HG03280 (cell line): ENCODE results near the gene KRT78.
"Not testable (repeated sequence)": the region's sequence is repeated elsewhere in the genome, so short reads cannot be mapped to it uniquely, and the experiment has no call there.

ENCODE experiments used
- ATAC-seq: cut with Tn5 transposase; IDR thresholded peaks from one replicate; pipeline ENCODE4 v1.9.1; 2021; ENCODE audit warnings: mild to moderate bottlenecking, moderate library complexity; ENCODE audit not compliant: unreplicated experiment

KRT78 gene

DNA sequence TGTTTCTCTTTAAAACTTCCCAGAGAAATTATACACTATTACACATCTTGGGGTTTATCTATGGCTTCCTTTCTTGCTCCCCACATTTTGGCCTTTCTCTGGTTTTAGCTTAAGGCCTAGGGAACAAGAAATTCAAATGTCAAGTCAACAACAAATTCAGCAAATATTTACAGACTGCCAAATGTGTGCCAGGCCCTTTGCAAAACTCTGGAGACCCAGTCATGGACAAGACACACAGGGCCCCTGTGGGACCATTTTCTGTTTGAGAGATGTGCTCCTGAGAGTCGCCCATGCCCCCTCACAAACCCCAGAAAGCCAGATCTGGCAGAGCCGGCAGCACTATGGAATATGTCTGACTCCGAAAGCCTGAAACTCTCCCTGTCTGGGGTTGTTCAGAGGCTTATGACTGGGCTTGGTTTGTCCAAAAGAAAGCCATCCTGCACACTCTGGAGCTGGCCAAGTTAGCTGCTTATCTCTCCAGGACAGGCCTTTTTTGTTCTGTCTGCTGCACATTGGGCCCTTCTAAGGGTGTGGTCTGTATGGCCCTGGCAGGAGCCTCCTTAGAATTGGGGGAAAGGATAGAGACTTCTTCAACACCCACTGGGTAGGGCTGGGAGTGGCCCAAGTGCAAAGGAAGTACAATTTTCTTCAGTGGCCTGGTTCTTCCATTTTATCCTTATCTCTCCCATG, 51.8 kb downstream of the KRT78 start:
- ATAC-seq, result no peak

DNA sequence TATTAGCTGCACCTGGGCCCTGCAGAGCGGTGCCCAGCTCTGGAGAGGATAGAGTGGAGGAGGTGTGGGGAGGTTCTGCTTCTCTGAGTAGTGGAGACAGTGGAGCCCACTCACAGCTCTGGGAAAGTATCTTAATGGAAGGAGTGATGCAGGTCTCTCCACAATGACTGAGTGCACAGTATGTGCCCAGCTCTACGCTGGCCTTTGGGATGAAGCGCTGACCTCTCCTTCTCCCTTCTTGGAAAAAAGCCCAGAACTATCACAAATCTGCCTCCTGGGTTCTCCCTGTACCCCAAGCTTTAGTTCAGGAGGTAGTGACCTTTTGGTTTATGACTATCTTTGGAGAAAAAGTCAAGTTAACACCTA, 52.4 kb downstream of the KRT78 start:
- no peak for ATAC-seq

DNA sequence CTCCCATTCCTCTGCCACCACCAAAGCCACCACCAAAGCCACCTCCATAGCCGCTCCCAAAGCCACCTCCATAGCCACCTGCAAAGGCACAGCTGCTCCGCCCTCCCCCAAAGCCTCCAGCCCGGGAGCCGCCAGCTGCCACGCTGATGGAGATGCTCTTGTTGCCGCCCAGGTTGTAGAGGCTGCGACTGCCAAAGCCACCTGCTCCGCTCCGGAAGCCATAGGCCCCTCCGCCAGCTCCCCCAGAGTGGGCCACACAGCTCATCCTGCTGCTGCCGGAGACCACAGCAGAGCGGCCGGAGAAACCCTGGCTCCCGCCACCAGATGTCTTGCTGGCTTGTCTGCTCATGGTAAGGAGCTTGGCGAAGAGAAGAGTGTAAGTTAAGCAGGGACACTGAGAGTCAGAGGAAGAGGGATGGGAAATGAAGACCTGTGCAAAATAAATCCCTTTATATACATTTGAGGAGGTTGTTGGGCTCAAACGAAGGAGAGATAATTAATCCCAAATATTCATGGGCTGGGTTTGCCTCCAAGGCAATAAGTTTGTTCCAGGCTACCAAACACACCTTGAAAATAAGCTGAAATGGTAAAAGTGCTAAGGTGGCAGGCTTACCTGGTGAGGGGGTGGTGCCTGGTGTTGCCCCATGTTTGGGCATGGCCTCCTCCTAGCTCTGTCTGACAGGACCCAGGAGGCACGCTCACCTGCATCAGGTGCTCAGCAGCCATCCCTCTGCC, 52.9 kb downstream of the KRT78 start, which contains the start of gene KRT3:
Gene KRT3 (minus strand): TSS at position 424 of the 735 bp plus-strand sequence. CDS start 75 bp downstream, at position 349.
- no peak for ATAC-seq

DNA sequence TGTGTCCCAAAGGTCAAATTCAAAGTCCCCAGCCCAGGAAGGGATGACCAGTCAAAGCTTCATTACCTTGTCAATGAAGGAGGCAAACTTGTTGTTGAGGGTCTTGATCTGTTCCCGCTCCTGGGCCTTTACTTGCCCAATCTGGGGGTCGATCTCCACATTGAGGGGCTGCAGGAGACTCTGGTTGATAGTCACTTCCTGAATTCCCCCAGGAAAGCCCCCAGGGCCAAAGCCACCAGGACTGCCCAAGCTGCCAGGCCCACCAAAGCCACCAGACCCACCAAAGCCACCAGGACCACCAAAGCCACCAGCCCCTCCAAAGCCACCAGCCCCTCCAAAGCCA, 53.5 kb downstream of the KRT78 start:
- not testable (repeated sequence) for ATAC-seq

DNA sequence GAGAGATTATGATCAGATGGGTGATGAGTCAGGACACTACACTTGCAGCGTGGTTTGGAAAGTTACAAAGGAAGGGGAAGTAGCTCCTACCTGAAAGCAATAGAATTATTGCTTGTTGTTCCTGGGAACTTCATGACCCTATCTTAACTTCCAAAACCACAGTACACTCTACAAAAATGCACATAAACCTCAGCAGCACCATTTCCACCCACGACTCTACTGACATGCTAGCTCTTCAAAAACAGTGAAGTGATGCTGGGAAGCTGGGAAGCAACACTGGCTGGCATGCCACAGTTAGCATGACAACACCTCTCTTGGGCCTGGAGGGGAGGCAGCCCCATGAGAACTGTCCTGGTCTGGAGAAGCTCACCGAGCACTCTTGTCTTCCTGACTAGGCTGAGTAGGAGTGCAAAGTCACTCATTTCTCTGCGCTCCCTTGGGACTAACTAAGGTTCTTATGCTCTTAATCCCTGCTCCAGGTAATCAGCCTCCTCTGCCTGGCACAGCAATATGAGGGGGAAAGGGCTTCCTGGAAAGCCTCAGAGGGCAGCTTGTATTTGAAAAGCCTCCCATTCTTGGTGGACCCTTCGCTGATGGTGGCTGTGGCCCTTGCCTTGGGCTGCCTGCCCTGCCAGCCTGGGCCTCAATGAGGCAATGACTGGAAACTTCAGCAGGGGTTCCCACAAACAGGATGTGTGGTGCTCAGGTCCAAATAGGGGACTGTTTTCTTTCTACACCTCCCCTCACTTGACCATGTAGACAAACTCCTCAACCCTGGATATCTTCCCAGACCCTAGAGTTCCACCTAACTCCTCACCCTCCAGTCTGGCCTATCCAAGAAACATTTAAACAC, 54.1 kb downstream of the KRT78 start:
- no peak for ATAC-seq

DNA sequence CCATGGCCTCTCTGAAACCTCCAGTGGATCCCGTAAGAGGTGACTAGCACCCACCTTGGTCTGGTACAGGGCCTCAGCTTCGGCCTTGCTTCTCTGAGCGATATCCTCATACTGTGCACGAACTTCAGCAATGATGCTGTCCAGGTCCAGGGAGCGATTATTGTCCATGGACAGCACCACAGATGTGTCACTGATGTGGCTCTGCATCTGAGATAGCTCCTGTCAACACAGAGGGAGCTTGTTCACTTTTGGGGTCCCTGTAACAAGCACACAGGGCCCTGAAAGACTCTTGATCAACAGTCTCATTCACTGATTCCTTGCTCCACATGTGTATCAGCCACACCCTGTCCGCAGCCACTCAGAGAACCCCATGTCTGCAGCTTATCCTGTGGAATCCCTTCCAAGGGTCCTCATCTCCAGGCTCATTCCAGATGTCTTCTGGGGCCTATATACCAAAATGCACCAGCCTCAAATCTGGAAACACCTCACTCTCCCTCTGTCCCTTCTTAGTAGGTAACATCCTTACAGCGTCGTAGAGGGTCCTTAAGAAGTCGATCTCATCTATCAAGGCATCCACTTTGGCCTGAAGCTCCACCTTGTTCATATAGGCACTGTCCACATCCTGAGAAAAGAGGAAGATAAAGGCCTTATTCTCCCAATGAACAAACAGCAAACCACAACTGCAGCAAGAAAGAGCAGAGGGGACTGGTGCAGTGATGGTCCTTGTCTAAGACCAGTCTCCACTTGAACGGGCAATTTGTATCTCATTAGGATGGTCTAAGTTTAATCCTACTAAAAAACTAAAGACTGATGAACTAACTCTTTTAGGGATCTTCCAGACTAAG, 56.4 kb downstream of the KRT78 start:
- ATAC-seq, result no peak

DNA sequence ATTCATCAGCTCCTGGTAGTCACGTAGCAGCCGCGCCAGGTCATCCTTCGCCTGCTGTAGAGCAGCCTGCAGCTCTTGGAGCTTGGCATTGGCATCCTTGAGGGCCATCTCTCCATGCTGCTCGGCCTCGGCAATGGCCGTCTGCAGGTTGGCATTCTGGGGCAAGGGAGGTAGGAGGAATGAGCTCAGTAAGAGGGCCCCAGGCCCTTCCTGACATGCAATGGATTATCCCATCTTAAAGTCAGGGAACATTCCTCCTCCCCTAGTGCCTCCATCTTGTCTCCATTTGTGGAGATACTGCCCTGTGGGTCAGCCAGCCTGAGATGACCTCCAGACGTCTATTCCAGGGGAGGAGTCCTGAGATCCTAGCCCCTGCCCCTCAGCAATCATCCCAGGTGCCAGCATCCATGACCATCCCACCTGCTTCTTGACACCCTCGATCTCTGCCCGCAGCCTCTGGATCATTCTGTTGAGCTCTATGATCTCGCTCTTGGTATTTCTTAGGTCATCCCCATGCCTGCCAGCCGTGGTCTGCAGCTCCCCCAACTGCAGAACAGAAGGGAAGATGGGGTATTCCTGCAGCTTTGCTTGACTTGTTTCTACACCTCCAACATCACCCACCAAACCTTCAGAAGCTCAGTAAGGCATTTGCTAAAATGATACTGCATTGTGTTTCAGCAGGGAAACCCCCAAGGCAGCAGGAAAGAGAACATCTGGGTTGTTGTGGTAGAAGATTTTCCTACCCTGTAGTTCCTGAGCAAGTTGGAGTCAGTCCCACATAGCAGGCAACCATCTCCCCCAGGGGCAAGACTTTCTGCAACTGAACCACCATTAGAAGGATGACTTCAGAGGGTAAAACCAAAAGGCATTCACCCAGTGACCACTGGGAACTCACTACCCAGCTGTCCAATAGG, 57.3 kb downstream of the KRT78 start:
- no peak for ATAC-seq

DNA sequence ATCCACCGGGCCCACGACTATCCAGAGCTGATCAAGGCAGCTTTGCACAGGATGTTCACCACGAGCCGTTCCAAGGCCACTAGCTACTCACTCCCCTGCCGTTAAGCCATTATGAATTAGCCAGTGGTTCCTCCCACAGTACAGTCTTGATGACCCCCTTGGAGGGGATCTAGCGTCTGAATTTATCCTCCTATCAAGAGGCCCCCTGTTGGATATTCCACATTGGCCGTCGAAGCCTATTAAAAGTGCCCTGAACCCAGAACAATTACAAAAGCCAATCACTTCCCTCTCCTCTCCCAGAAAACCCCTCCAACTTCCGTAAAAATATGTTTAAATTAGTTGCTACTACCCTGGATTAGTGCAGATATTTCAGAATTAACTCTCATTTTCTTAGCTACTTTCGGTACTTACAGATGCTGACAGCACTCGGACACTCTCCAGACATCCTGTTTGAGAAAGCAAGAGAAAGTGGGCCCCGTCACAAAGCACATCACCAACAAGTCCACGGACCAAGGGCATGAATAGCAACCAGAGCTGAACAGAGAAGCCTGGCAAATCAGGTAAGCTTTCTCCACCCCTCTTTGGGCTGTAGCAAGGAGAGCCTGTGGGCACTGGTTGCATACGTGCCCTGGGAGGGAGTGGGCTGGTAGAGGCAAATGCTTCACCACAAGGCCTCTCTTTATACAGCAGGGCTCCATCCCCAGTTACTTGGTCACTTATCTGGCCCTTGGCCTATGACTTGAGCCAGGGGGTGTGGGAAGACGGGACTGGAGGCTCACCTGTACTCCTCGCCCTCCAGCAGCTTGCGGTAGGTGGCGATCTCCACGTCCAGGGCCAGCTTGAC, 58.1 kb downstream of the KRT78 start:
- ATAC-seq, result no peak

DNA sequence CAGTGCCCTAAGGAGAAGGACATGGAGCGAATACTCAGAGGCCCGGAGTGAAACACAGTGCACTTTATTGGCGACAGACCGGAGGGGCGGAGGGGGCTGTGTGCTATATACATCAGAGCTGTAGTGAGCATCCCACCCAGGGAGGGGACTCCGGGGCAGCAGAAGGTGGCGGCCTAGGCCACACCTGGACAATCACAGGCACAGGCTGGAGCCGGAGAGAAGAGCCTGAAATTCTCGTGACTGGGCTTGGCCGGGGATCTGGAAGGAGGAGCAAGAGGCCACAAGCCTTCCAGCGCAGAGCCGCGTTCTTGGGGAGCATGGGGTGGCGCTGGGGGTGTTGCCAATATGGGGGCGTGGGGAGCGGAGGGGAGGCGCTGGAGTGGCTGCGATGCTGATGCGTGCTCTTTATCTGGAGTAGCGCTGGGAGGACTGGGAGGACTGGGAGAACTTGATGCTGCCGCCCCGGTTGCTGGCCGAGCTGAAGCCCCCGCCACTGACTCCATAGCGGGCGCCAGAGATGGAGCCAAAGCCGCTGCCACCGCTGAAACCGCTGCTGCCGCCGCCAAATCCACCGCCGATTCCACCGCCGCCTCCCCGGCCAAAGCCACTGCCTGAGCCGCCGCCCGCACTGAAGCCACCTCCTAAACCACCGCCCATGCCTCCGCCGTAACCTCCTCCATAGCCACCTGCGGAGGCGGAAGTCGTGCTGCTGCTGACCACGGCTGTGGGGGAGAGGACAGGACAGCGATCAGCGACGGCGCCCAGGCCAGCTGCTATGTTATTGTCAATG, 59.0 kb downstream of the KRT78 start:
- no peak for ATAC-seq

DNA sequence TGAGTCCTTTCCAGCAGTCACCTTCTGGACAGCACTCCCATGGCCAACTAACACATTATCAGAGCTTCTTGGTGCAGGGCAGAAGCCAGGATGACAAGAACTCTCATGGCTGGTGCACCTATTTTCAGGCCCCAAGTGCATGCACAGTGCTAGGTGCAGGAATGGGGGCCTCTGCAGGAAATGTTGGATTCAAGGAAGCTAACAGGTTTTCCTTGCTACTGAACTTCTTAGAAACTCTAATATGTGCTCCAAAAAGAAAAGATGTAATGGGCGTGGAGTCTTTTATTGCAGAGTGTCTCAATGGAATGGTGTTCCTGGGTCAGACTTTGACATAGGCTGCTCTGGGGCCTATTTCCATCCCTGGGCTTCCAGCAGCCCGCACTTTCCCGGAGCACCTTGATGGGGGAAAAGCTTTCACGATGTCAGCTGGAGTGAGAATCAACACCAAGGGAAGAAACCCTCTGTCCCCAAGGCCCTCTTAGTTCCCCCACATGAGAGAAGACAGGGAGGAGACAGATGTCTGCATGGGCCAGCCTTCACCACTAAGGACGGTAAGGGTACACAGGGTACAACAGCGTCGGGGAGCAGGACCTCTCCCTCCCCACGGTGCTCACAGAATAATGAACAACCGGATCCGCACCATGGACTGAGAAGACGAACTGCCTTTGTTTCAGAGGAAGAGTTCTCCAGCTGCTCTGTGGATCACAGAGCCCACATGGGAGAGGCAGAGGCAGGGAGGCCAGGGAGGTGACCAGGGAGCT, 59.7 kb downstream of the KRT78 start:
- no peak for ATAC-seq

DNA sequence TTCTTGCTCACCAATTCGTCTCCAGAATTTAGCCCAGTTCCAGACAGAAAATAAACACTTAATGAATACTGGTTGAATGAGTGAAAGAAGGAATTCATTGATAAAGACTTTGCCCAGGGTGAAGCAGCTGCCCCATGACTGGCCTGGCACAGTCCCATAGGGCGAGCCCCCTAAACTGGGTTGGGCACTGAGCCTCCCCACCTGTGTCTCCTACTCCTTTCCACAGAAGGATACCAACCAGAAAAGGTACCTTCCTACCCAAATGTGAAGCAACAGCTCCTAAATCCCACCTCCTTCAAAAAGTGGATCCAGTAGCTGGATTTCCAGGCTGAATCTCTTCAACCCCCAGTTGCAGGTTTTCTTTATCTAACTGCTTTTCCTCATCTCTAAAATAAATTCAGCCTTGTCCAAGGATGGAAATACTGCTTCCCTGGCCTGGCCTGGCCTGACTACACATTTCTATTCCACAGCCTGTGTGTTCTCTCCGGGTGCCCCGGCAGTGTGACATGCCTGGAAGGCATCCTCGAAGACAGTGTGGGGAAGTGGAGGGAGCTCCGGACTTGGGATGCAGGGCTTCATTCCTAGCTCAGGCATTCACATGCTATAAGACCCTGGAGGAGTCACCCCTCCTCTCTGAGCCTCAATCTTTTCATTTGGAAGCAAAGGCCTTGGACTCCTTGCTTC, 60.5 kb downstream of the KRT78 start:
- ATAC-seq, result no peak
